NCI-H2196 (cell line): ENCODE measurements around the gene PCSK7.
"Not testable (repeated sequence)": the region's sequence is repeated elsewhere in the genome, so short reads cannot be mapped to it uniquely, and the experiment has no call there.

Experiments used
- DNase-seq: peaks from one replicate; lab custom pipeline; 2025; ENCODE audit not compliant: unreplicated experiment; lab: John Stamatoyannopoulos, UW

PCSK7 gene

DNA sequence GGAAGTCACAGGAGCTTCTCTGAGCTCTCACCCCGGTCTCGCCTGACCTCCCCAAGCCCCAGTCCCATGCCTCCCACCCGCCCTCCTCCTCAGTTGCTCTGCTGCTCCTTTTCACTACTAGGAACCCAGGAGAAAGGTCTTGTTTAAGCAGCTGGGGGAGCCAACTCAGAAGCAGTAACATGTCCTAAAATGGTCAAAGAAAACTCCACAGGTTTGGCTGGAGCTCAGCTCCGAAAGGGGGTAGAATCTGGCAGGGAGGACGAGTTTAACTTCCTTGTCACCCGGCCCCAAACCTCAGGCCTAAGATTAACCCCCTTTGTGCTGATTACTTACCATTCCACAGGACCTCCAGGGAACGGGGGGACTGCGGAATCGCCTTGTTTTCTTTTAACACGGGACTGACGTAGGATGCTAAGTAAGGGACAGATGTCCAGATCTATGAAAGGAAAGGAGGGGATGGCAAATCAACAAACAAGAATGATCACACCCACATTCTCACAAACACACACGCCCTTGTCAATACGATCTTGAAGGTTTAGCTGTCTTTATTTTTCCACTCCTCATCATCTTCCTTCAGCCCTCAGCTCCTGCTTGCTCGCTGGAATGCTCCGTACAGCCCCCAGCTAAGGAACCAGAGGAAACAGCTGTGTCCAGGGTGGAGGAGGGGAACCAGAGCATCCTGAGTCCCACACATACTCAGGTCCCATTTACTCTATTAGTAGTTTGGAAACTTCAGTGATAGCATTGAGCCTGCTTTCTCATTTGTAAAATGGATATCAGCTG lies 13.5 kb downstream of the PCSK7 start:
- DNase-seq = no peak

DNA sequence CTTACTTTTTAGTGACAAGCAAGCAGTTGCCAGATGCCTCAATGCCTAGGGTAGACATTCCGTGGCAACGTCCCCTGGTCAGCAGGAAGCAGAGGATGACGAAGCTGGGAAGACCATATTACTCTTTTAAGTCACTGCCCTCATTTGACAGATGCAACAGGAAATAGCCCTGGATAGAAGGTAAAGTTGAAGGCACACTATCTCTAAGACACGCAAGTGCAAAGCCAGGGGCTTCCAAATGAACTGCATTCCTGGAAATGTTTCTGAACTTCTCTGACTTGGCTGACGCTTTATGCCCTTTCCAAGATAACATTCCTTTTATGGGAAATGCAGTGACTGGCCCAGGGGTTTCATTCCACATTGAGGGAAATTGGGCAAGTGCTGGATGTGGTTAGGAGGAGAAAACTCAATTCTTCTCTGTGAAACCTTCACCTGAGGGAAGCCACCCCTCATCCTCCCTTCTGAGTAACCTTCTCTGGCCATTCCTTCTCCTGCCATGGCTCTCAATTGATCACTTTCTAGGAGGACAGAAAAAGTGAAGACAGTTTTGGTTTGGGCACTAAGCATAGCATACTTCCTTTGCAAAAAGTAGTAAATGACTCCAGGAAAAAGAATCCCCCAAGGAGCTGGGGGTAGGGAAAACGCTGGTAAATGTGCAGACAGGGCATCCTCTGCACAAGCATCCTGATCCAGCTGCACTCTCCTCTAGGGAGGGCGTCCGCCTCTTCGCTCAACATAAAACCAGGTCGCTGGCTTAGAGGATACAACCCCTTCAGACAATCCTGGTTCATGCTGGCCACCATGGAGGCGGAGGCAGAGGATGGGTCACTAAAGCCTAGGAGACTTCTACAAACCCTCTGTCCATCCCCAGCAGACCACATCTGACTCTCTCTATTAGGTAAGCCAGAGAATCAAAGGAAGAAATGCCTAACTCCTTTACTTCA lies 14.5 kb downstream of the PCSK7 start:
- DNase-seq = no peak

DNA sequence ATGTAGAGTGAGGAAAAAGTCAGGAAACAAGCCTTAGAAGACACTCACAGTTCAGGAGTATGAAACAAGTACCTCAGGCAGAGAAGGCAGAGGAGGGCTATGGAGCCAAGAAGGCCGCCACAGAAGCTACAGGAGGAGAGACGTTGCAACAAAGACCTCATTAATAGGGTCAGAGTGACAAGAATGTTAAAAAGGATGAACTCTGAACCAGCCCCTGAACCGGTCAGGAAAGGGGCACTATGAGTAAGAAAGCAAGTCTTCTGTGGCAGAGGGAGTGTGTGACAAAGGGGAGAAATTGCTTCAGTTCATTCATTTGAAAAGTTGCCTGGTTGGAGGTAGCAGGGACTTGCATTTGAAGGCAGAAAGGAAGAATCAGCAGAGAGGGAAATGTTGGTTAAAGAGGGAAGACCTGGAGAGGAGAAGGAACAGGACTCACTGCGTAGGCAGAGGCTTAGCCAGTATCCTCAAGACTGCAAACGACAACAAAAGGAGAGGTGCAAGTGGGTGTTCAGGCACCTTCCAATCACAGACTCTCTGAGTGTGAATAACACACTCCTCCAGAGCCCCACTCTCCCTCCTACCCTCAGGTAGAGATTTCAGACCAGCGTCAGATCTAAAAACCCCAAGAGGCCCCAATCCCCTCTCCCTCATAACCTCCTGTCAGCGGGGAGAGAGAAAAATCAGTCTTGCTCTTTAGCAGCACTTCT lies 17.3 kb downstream of the PCSK7 start:
- no peak for DNase-seq

DNA sequence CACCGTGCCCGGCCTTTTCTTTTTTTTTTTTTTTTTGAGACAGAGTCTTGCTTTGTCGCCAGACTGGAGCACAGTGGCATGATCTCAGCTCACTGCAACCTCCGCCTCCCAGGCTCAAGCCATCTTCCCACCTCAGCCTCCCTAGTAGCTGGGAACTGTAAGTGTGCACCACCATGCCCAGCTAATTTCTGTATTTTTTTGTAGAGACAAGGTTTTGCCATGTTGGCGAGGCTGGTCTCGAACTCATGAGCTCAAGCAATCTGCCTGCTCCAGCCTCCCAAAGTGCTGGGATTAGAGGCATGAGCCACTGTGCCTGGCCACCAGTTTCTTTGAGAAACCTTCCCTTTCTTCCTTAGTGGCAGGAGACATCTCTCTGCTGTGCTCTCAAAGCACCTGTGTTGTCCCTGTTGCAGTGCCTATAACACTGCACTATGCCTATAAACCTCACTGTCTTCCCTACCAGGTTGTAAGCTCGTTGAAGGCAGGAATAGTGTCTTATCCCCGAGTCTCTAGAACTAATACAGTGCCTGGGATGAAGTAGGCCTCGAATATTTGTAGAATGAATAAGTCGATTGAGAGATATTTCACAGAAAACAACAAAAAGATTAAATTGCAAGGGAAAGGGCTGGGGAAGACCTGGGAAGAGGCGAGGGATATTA lies 19.0 kb downstream of the PCSK7 start:
- no peak for DNase-seq

DNA sequence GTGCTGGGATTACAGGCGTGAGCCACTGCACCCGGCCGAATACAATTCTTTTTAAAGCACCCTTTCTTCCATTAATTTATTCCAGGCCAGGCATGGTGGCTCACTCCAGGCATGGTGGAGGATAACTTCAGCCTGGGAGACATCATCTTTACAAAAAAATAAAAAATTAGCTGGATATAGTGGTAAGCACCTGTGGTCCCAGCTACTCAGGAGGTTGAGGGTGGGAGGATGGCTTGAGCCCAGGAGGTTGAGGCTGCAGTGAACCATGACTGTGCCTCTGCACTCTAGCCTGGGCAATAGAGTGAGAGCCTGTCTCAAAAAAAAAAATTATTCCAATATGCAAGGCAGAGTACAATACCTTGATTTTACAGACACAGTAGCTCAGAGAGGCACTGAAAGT lies 21.3 kb downstream of the PCSK7 start:
- DNase-seq = no peak

DNA sequence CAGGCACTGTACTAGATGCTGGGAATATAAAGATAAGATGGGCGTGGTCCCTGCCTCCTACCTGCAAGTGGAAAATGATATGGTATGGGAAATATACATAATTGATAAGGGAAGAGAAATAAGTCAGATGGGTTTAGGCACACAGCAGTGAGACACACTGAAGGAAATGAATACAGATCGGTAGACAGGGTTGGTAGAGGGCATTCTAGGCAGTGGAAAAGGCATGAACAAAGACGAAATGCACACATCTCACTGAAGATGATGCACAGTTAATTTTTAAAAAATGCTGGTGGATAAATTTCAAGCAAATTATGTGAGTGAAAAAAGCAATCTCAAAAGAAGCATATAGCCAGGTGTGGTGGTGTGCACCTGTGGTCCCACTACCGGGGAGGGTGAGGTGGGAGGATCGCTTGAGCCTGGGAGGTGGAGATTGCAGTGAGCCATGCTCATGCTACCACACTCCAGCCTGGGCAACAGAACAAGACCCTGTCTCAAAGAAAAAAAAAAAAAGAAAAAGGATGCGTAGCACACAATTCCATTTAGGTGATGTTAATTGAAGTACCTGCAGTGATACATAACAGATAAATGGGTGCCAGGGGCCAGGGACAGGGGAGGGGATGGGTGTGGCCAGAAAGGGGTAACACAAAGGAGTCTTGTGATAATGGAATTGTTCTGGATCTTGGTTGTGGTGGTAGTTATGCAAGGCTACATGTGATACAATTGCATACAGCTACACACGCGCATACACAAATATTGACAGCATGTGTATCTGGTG lies 22.3 kb downstream of the PCSK7 start:
- not testable (repeated sequence) for DNase-seq

DNA sequence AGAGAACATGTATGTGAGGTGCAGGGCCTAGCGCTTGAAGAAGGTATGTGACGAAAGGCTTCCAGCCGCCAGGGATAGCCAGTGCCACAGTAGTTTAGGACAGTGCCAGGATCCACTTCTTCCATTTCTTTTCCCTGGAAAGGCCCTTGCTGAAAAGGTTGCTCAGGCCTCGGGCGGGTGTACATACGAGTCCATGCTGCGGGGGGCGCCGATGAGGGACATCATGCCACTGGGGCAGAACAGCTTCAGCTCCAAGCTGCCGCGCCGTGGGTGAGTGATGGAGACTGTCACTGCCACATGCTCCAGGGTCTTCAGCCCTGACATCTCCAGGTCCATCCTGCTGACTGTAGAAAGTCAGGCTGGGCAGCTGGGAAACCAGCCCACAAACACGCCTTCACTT lies 23.2 kb downstream of the PCSK7 start:
- DNase-seq = not testable (repeated sequence)

DNA sequence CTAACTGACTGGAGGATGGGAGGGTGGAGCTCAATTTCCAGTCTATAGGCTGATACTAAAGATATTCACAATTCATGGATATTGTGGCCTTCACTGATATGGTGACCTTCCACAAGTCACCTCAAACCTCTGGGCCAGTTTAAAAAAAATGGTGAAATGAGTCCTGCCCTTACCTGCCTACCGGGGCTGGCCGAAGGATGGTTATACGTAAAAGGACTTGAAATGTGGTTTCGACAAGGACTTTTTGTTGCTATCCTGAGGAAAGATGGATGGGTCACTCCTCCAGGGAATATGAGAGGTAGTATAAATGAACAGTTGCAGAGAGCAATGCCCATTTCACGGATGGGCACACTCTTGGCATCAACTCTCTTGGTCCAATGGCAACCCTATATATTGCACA lies 24.4 kb downstream of the PCSK7 start:
- DNase-seq = not testable (repeated sequence)

DNA sequence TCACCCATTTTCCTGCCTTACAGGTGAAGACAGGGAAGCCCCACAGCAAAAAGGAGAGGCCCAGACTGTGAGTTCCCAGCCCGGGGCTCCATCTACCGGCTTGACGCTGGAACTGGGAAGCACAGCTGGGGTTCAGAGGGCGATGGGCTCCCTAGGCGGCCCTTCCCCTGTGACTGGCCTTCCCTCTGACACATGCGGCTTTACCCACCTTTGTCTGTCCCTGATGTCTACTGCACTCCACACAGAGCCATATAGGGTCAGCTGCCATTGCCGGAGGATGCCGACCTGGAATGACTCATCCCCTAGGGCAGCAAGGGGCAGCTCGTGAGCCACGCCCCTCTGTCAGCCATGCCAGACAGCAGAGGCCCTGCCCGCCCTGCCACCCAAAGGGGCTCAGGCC lies 25.0 kb downstream of the PCSK7 start:
- not testable (repeated sequence) for DNase-seq

DNA sequence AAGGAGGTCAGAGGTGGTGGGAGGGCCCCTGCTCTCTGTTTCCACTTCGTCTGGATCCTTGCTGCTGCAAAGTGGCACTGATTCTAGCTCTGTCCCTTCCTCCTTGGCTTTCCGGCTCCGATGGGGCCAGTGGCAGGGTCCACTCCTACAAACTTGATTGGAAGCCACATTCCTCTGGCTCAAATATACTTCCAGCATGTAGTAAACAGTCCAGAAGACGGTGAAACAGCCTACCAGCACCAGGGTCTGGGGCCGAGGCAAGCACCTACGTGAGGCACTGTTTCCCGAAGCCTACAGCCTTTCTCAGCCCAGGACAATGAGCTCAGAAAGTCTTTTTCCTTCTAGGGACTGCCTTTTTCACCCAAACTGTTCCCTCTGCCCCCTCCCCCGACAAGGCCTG lies 25.8 kb downstream of the PCSK7 start:
- not testable (repeated sequence) for DNase-seq

DNA sequence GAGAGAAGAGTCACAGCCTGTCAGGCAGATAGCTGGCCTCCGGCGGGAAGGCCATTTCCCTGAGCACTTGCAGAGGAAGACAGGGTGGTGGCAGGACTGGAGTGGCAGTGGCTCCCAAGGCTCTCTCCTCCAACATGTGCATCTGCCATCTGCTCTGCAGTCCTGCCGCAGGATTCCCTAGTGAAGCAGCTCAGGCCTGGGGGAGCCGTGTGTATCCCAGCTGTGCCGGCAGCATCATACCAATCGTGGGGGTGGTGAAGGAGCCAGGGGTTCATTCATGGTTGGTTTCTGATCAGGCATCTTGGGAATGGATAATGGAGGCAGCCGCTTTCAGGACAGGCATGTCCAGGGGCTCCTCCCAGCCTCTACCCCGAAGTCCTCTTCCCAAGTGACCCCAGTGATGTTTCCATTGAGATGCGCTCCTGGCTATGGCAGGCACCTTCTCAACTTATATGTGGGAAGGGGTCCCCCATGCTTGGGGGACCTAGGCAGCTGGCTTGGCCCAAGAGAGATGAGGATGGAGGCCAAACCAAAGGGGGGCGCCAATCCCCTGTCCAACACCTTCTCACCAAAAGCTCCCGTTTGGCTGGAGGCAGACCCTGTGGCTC lies 26.6 kb downstream of the PCSK7 start:
- DNase-seq = no peak

DNA sequence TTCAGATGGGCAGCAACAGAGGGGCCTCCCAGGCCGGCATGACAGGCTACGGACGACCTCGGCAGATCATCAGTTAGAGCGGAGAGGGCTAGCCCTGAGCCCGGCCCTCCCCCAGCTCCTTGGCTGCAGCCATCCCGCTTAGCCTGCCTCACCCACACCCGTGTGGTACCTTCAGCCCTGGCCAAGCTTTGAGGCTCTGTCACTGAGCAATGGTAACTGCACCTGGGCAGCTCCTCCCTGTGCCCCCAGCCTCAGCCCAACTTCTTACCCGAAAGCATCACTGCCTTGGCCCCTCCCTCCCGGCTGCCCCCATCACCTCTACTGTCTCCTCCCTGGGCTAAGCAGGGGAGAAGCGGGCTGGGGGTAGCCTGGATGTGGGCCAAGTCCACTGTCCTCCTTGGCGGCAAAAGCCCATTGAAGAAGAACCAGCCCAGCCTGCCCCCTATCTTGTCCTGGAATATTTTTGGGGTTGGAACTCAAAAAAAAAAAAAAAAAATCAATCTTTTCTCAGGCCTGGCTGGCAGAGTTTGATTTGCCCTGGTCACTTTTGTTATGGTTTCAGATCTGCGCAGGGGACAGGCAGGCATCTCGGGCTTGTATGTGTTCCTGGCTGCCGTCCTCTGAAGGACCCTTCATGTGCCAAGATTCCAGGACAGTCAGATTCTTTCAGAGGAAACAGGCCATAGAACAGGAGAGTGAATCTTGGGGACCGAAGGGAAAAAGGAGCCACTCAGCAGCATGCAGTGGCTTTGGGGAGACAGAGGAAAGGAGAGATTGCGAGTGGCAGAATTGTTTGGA lies 27.4 kb downstream of the PCSK7 start:
- no peak for DNase-seq

DNA sequence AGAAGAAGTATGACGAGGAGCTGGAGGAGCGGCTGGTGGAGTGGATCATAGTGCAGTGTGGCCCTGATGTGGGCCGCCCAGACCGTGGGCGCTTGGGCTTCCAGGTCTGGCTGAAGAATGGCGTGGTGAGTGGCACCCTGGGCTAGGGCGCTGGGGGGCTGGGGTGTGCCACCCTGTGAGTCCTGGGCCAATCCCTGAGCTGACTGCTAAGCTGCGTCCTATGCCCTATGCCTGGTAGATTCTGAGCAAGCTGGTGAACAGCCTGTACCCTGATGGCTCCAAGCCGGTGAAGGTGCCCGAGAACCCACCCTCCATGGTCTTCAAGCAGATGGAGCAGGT lies 28.8 kb downstream of the PCSK7 start:
- DNase-seq = no peak

DNA sequence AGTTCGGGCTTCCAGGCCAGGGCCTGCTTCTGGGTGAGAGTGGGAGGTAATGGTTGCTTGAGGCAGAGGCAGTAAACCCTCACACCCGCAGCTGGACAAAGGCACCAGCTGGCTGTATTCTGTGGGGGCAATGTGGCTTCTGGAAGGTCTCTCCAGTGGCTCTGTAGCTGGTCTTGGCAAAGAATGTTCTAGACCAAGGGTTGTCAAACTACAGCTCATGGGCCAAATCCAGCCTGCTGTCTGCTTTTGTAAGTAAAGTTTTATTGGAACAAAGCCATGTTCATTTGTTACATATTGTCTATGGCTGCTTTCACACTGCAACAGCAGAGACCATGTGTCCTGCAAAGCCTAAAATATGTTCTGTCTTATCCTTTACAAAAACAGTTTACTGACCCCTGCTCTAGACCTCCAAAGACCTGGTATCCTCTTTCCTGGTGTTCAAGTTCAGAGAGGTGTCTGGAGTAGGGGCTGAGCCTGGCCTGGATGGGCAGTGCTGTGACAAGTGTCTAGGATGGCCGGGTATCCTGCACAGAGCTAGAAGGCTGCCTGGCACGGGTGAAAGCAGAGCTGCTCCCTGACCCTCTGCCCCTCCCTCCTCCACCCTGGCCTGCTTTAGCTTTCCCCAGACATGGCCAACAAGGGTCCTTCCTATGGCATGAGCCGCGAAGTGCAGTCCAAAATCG lies 29.3 kb downstream of the PCSK7 start:
- DNase-seq = no peak

DNA sequence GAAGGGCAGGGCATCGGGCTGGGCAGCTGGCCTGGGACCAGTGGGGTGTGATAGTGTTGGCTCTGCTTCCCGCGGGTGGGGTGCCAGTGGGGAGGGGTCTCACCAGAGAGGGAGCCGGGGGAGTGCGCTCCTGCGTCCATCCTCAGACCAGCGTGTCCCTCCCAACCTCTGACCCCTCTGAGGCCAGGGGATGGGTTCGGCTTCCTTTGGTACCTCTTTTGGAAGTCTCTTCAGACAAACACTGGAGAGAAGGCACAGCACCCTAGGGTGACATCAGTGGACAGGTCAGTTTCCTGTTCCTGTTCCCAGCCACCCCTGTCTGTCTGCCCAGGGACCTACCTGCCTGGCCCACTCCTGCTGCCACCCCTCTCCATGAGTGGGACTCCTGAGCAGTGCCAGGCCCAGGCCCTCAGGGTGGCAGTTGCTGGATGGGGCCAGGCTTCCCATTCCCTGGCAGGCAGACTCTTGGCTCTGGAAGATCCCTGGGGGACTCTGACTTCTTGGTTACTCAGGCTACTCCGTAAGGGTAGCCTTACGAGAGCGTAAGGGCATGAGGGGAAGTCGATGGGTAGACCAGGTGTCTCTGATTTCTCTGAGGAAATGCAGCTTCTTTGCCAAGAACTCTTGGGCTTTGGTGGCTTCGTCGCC lies 30.1 kb downstream of the PCSK7 start:
- DNase-seq = no peak

DNA sequence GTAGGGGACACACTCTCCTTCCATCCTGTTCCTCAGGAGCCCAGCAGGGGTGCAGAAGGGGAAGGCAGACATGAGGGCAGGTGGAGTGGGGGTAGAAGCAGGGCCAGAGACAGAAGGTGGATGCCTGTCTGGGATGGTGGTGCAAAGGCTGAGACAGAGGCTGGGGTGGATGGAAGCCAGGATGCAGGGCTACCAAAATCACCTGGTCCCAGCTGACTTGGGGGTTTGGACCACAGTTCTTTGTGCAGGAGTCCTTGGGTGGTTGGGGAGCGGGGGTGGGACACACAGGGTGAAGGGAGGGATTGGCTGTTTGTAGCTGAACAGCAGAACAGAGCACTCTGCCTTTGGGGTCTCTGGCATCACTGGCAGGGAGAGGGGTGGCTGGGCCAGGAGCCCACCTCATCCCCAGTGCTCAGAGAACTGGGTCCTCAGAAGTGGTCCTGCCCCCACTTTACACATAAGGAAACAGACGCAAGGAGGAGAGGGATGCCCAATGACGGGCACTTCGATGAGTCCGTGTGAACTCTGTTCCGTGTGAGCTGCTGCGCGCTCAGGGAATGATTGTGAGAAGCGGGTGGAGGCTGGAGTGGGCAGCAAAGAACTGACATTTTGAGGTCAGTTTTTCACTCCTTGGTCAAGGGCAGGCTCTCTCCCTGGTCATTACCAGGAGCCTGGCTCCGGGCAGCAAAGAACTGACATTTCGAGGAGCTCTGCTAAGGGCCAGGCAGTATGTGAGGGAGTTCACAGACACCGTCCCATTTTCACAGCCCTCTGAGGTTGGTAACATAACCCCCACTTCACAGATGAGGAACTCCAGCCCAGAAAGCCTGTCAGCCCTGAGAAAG lies 30.8 kb downstream of the PCSK7 start:
- DNase-seq = no peak
